Endothelial cell of umbilical vein (primary cell): ENCODE data around the gene CHCHD10. TPM values are rescaled to one million over a fixed set of nuclear protein-coding genes. Genes with fewer than 3 reads are reported as not detected.

ENCODE experiments used
- BruUV-seq: library from RNA; stranded (reverse); fragments of 400-500 nt; replicated peaks from 2 replicates; lab custom pipeline; 2021; lab: Mats Ljungman, UMichigan
- CTCF ChIA-PET: fragments of 300-600, 350-600 bp; sonication (Branson Sonifier 250); formaldehyde crosslinking; loops from one replicate; lab custom pipeline; 2021; ENCODE audit warnings: antibody characterized with exemption, inconsistent platforms; lab: Charles Lee
- POLR2A ChIA-PET: fragments of 300-600, 350-600 bp; sonication (Branson Sonifier 250); formaldehyde crosslinking; loops from one replicate; lab custom pipeline; 2021; ENCODE audit warnings: antibody characterized with exemption, inconsistent platforms; lab: Charles Lee
- DNase-seq: peaks from one replicate; pipeline ENCODE4 v3.0.0-alpha.2; 2011; ENCODE audit warnings: low read depth, low spot score
- FAIRE-seq: peaks from 2 replicates; lab custom pipeline; 2011; peaks lifted over from hg19 to GRCh38; lab: Jason Lieb, UNC
- H2AFZ ChIP-seq: 2 replicates; pipeline ENCODE4 v1.6.0; 2012; ENCODE audit warnings: low read depth, low read length, control low read depth, inconsistent platforms
- H3K27ac ChIP-seq: 2 replicates; pipeline ENCODE4 v1.5.1; 2011; ENCODE audit warnings: low read depth, mild to moderate bottlenecking, control low read depth, low read length, moderate library complexity; ENCODE audit not compliant: insufficient read depth
- H3K27me3 ChIP-seq, 2 experiments: 2 replicates each; pipeline versions ENCODE4 v1.6.0 to v1.6.1; 2011; ENCODE audit warnings: low read length in 2 of 2, mixed read lengths in 1 of 2; ENCODE audit not compliant: control insufficient read depth in 2 of 2, insufficient read depth in 2 of 2
- H3K36me3 ChIP-seq, 2 experiments: 2 replicates in 1 of 2; 3 replicates in 1 of 2; pipeline ENCODE4 v1.5.1; 2011; ENCODE audit warnings: low read length in 2 of 2, mild to moderate bottlenecking in 1 of 2, moderate library complexity in 1 of 2; ENCODE audit not compliant: control insufficient read depth in 2 of 2, insufficient read depth in 2 of 2; ENCODE audit errors: extremely low read depth in 1 of 2
- H3K4me1 ChIP-seq: 3 replicates; pipeline ENCODE4 v1.5.1; 2011; ENCODE audit warnings: mild to moderate bottlenecking, low read length; ENCODE audit not compliant: control insufficient read depth, insufficient read depth; ENCODE audit errors: extremely low read depth
- H3K4me2 ChIP-seq: 2 replicates; pipeline ENCODE4 v1.6.1; 2011; ENCODE audit warnings: low read length, control low read depth, mixed read lengths; ENCODE audit not compliant: insufficient read depth
- H3K4me3 ChIP-seq, 3 experiments: fragments of 200-600 bp in 1 of 3; sonication (generic), shearing (Covaris generic) in 1 of 3; replicated peaks in 1 of 3; 2 replicates each; pipeline ENCODE4 v1.5.1; 2011 to 2016; ENCODE audit warnings: control low read depth in 3 of 3, low read length in 3 of 3, mild to moderate bottlenecking in 2 of 3, inconsistent platforms in 1 of 3, low read depth in 1 of 3, moderate library complexity in 1 of 3; ENCODE audit not compliant: insufficient read depth in 1 of 3
- H3K79me2 ChIP-seq: 2 replicates; pipeline ENCODE4 v1.6.0; 2012; ENCODE audit warnings: low read length, inconsistent platforms; ENCODE audit not compliant: control insufficient read depth, insufficient read depth
- H3K9ac ChIP-seq: replicated peaks from 2 replicates; pipeline ENCODE3; 2011; ENCODE audit warnings: low read length, control low read depth; ENCODE audit not compliant: insufficient read depth; ENCODE audit errors: extremely low read depth
- H3K9me1 ChIP-seq: replicated peaks from 3 replicates; pipeline ENCODE4 v1.6.0; 2011; ENCODE audit warnings: mild to moderate bottlenecking, low read length; ENCODE audit not compliant: control insufficient read depth, insufficient read depth; ENCODE audit errors: extremely low read depth
- H3K9me3 ChIP-seq: replicated peaks from 2 replicates; pipeline ENCODE4 v1.5.1; 2012; ENCODE audit warnings: low read length, inconsistent platforms; ENCODE audit not compliant: control insufficient read depth, insufficient read depth
- H4K20me1 ChIP-seq: replicated peaks from 2 replicates; pipeline ENCODE3; 2011; ENCODE audit warnings: mild to moderate bottlenecking, low read length; ENCODE audit not compliant: control insufficient read depth, insufficient read depth; ENCODE audit errors: extremely low read depth
- CTCF ChIP-seq, 2 donors: IDR thresholded peaks; 1 replicate in 1 of 2; 2 replicates in 1 of 2; pipeline ENCODE4 v1.5.1; 2011; ENCODE audit warnings: low read length in 2 of 2, mild to moderate bottlenecking in 2 of 2, moderate library complexity in 2 of 2, control low read depth in 1 of 2, inconsistent platforms in 1 of 2, low read depth in 1 of 2; ENCODE audit not compliant: insufficient read depth in 1 of 2; ENCODE audit errors: extremely low read depth in 1 of 2
- EZH2 ChIP-seq: IDR thresholded peaks from 2 replicates; pipeline ENCODE4 v1.6.1; 2012; ENCODE audit warnings: borderline replicate concordance, low read depth, mild to moderate bottlenecking, moderate library complexity, low read length, inconsistent platforms; ENCODE audit not compliant: severe bottlenecking
- FOS ChIP-seq: IDR thresholded peaks from 2 replicates; pipeline ENCODE4 v1.6.1; 2011; ENCODE audit warnings: mild to moderate bottlenecking, low read length, moderate library complexity, borderline replicate concordance; ENCODE audit not compliant: insufficient read depth
- GATA2 ChIP-seq: IDR thresholded peaks from 2 replicates; pipeline ENCODE4 v1.7.0; 2011; ENCODE audit warnings: low read depth, mild to moderate bottlenecking, moderate library complexity, mixed read lengths, low read length; ENCODE audit not compliant: insufficient read length, insufficient read depth
- JUN ChIP-seq: IDR thresholded peaks from 2 replicates; pipeline ENCODE4 v1.6.1; 2011; ENCODE audit warnings: borderline replicate concordance, low read depth; ENCODE audit not compliant: insufficient read length, insufficient read depth
- MYC ChIP-seq: IDR thresholded peaks from one replicate; pipeline ENCODE4 v1.6.1; 2011; ENCODE audit warnings: mild to moderate bottlenecking, low read depth, low read length
- POLR2A ChIP-seq: IDR thresholded peaks from 2 replicates; pipeline ENCODE4 v1.6.1; 2012; ENCODE audit warnings: low read depth, mild to moderate bottlenecking, control low read depth, low read length
- POLR2AphosphoS5 ChIP-seq: IDR thresholded peaks from 2 replicates; pipeline ENCODE4 v1.6.1; 2012; ENCODE audit warnings: low read depth, mild to moderate bottlenecking, control low read depth, low read length, moderate library complexity; ENCODE audit not compliant: insufficient read depth
- dilution Hi-C: fragments of 300-500 bp; cut with MboI; formaldehyde crosslinking; loops from one replicate; pipeline ENCODE4 v1.15.0; 2019; ENCODE audit warnings: low sequenced_read_pairs; ENCODE audit not compliant: extremely low pct_ligation_motif_present
- intact Hi-C: fragments of 100-400 bp; cut with micrococcal nuclease; formaldehyde crosslinking; loops from one replicate; pipeline ENCODE4 v1.10.0; 2022
- polyA plus RNA-seq, 4 experiments: library from polyadenylated mRNA; depleted of rRNA in 3 of 4; stranded (reverse) in 3 of 4; unstranded in 1 of 4; fragments of >200 nt; gene quantifications; 2 replicates each; pipeline versions ENCODE4 v1.2.1 to v1.2.3, GENCODE V29; 2011 to 2012; ENCODE audit warnings: missing spikeins in 1 of 4
- total RNA-seq: library from RNA; stranded (reverse); gene quantifications from 2 replicates; pipeline ENCODE4 v1.2.3, GENCODE V29; 2021
- TF ChIP-seq, protein P1 (sequence below): IDR thresholded peaks from 2 replicates; pipeline ENCODE4 v1.6.1; 2011; ENCODE audit not compliant: insufficient read depth, insufficient read length

The CHCHD10 gene
- total and polyA plus RNA-seq, 2 donors (not counting 3 experiments of a cell fraction or from before 2014, with no cell fraction given) = 28.1 to 75.6 TPM

DNA sequence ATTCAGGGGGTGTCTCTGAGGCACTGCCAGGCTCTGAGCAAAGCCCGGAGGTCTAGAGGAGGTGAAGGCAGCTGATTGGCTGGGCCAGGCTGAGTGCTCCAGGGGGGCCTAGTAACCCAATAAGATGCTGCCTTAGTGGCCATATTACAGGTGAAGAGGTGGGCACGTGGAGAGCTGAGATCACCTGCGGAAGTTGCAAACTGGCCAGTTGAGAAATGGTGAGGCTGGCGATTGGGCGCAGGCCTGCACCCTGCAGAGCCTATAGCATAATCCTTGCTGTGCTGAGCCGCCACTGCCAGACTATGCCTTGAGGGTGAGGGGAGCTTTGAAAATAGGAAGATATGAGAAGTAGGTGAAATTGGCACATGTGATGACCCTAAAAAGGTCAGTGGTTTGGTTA, 49.4 kb upstream of the CHCHD10 start:
- dilution Hi-C loops = no loop called here
- no peaks in the 10 kb centered on the region for H4K20me1 ChIP-seq
- H3K36me3 ChIP-seq = peaks cover 13 to 28% of the 10 kb centered on the region in 2 experiments
- H3K4me3 ChIP-seq = no peak overlapping the region
- no peaks in the 10 kb centered on the region for H3K4me1 ChIP-seq
- intact Hi-C loops = no loop called here
- H3K79me2 ChIP-seq = no peaks in the 10 kb centered on the region
- no peak for TF ChIP-seq POLR2AphosphoS5
- TF ChIP-seq FOS = no peak
- no peak for TF ChIP-seq EZH2
- no peak for TF ChIP-seq MYC
- TF ChIP-seq, protein P1, sequence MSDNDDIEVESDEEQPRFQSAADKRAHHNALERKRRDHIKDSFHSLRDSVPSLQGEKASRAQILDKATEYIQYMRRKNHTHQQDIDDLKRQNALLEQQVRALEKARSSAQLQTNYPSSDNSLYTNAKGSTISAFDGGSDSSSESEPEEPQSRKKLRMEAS = no peak
- TF ChIP-seq CTCF (IDR thresholded peaks at IDR 0.05; ENCODE audit: extremely low read depth in 1 of 2, insufficient read depth in 1 of 2, low read depth in 1 of 2, low read length in 2 of 2) = no peak
- no peak for TF ChIP-seq GATA2
- TF ChIP-seq JUN = no peak
- TF ChIP-seq POLR2A = no peak
- no peaks in the 10 kb centered on the region for H3K27me3 ChIP-seq
- CTCF ChIA-PET = no interaction called here
- H3K4me2 ChIP-seq = no peak overlapping the region
- DNase-seq = no peak
- no peak overlapping the region for H2AFZ ChIP-seq
- BruUV-seq = no TSS peak
- FAIRE-seq = no peak
- H3K9me3 ChIP-seq = no peaks in the 10 kb centered on the region
- H3K27ac ChIP-seq = no peak overlapping the region
- no peaks in the 10 kb centered on the region for H3K9me1 ChIP-seq
- POLR2A ChIA-PET = no interaction called here
- H3K9ac ChIP-seq = no peak overlapping the region
